Natural killer cell (primary cell): ENCODE data around the gene MRAS. TPM values are rescaled to one million over a fixed set of nuclear protein-coding genes. Genes with fewer than 3 reads are reported as not detected.

ENCODE experiments used
- ATAC-seq, 3 donors: fragments of 150-1000 bp in 2 of 3; fragments of 200-7000 bp in 1 of 3; cut with Tn5 transposase; 1 replicate in 1 of 3; 2 replicates in 2 of 3; pipeline ENCODE4 v1.10.0; 2021; ENCODE audit warnings: mild to moderate bottlenecking in 2 of 3, moderate library complexity in 2 of 3
- DNase-seq, 2 donors: peaks; one replicate each; pipeline versions ENCODE4 v3.0.0 to v3.0.0-alpha.2; 2013 to 2021; ENCODE audit warnings: mixed read lengths in 1 of 2
- H3K27ac ChIP-seq: one replicate; pipeline ENCODE4 v1.5.1; 2013; ENCODE audit warnings: mild to moderate bottlenecking, low read length
- H3K27me3 ChIP-seq: one replicate; pipeline ENCODE4 v1.6.1; 2013; ENCODE audit warnings: low read length; ENCODE audit not compliant: control insufficient read depth, insufficient read depth
- H3K36me3 ChIP-seq: one replicate; pipeline ENCODE4 v1.6.1; 2013; ENCODE audit warnings: low read length; ENCODE audit not compliant: control insufficient read depth, insufficient read depth
- H3K4me1 ChIP-seq: one replicate; pipeline ENCODE4 v1.6.1; 2013; ENCODE audit warnings: low read length; ENCODE audit not compliant: control insufficient read depth, insufficient read depth
- H3K4me3 ChIP-seq: one replicate; pipeline ENCODE4 v1.5.1; 2013; ENCODE audit warnings: low read length
- H3K9me3 ChIP-seq: one replicate; pipeline ENCODE4 v1.6.1; 2013; ENCODE audit warnings: low read length; ENCODE audit not compliant: control insufficient read depth, insufficient read depth
- H3K27ac Mint-ChIP-seq, 2 donors: one replicate each; pipeline ENCODE4 v1.8.0; 2022; ENCODE audit warnings: mild to moderate bottlenecking in 2 of 2, mixed read lengths in 2 of 2, moderate library complexity in 1 of 2
- H3K27me3 Mint-ChIP-seq, 2 donors: one replicate each; pipeline ENCODE4 v1.8.0; 2022; ENCODE audit warnings: low read depth in 2 of 2, mixed read lengths in 2 of 2
- H3K36me3 Mint-ChIP-seq: one replicate; pipeline ENCODE4 v1.8.0; 2022; ENCODE audit warnings: mixed read lengths
- H3K4me1 Mint-ChIP-seq, 2 donors: one replicate each; pipeline ENCODE4 v1.8.0; 2022; ENCODE audit warnings: mixed read lengths in 2 of 2
- H3K4me3 Mint-ChIP-seq: one replicate; pipeline ENCODE4 v1.8.0; 2022; ENCODE audit warnings: mild to moderate bottlenecking, moderate library complexity, mixed read lengths
- H3K9me3 Mint-ChIP-seq, 2 donors: one replicate each; pipeline ENCODE4 v1.8.0; 2022; ENCODE audit warnings: mixed read lengths in 2 of 2
- CTCF ChIP-seq: fragments of 200-600 bp; IDR thresholded peaks from one replicate; pipeline ENCODE4 v1.8.0; 2022; ENCODE audit warnings: antibody characterized with exemption
- whole genome bisulfite sequencing: methylation state at CpG from one replicate; pipeline ENCODE4 v1.1.7; 2013; ENCODE audit warnings: missing lambda C conversion rate; ENCODE audit not compliant: insufficient coverage; 5-methylcytosine and 5-hydroxymethylcytosine counted together
- intact Hi-C: fragments of 100-400 bp; cut with micrococcal nuclease; formaldehyde crosslinking; loops from one replicate; pipeline ENCODE4 v1.14.2; 2022
- total RNA-seq, 4 donors: library from RNA; stranded (reverse); fragments of 120-200 nt in 1 of 4; gene quantifications; one replicate each; pipeline versions ENCODE4 v1.2.3 to v1.2.4, GENCODE V29; 2013 to 2022

The MRAS gene
- total RNA-seq, 3 donors from 2014 or later (not counting 1 experiment from before 2014, with no cell fraction given) = 1.2 to 4.9 (median 2.4) TPM

DNA sequence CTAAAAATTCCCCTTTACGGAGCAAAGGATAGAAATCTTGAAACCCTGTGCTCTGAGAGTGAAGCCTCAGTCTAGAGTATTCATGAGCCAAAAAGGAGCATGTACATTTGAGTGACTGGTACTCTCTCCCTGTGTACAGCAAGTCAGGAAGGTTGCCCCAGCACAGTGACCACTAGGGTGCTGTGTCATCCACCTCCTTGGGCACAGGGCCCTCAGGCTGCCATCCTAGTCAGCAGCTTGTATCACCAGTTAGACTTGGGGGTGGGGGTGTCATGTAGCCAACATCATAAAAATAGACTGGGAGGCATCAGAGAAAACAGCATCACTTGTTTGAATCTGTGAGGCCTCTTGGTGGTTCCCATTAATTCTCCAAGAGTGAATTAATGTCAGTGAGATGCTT lies 30.7 kb upstream of the MRAS start:
- Histone ChIP-seq H3K27ac (no peak overlapping the region), H3K36me3 (no peaks in the 10 kb centered on the region), H3K27me3 (no peaks in the 10 kb centered on the region), H3K4me3 (no peak overlapping the region), H3K9me3 (no peaks in the 10 kb centered on the region), H3K4me1 (no peaks in the 10 kb centered on the region)
- Mint-ChIP-seq H3K4me1 (no peaks in the 10 kb centered on the region), H3K9me3 (no peaks in the 10 kb centered on the region), H3K27ac (no peak overlapping the region), H3K27me3 (peaks cover 9 to 14% of the 10 kb centered on the region in 2 donors), H3K36me3 (no peaks in the 10 kb centered on the region), H3K4me3 (no peak overlapping the region)
- intact Hi-C loops = no loop called here
- TF ChIP-seq CTCF = no peak
- ATAC-seq = peak in 1 of 3 donors; percentile 31
- no peak for DNase-seq
- 64% methylated on average over 1 of the region's 1 CpG for whole genome bisulfite sequencing

DNA sequence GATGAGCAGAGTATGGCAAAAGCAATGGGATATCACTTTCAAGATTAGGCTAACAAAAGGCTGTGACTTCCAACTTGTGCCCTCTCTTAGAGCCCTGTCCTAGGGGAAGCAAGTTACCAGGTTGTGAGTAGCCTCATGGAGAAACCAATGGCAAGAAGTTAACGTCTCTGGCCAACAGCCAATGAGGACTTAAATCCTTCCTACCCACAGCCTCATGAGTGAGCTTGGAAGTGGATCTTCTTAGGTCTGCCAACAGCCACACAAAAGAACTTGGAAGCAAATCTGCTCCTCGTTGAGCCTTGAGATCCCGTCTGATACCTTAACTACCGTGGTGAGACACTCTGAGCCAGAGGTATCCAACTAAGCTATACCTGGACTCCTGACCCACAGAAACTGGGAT lies 24.4 kb upstream of the MRAS start:
- TF ChIP-seq CTCF = no peak
- intact Hi-C loops = loop anchor here (10.0 kb wide), 1 partner anchor 139 kb away; the partner anchor contains the start of gene ARMC8

DNA sequence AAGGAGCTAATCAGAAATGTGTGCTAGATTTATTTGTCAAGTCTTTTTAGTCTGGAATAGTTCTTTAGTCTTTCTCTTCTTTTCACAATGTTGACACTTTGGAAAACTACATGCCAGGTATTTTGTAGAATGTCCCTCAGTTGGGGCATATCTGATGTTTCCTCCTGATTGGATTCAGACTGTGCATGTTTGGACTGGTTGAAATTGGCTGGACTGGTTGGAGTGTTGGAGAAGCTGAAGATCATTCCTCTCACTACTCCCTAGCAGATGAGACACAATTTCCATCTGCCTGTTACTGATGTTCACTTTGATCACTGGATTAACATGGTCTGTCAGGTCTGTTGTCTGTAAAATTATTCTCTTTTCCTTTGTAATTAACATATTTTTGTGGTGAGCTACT lies 22.4 kb upstream of the MRAS start:
- H3K4me3 ChIP-seq = no peak overlapping the region
- no peak for TF ChIP-seq CTCF
- H3K9me3 ChIP-seq = no peaks in the 10 kb centered on the region
- H3K36me3 ChIP-seq = no peaks in the 10 kb centered on the region
- no peaks in the 10 kb centered on the region for H3K36me3 Mint-ChIP-seq
- DNase-seq (no peak), ATAC-seq (no peak)
- peaks cover 20 to 26% of the 10 kb centered on the region in 2 donors for H3K4me1 Mint-ChIP-seq
- no peak overlapping the region for H3K27ac ChIP-seq
- H3K27me3 Mint-ChIP-seq = peaks cover 11% of the 10 kb centered on the region in 2 donors
- H3K4me3 Mint-ChIP-seq = no peak overlapping the region
- peaks cover 4% of the 10 kb centered on the region for H3K4me1 ChIP-seq
- no peaks in the 10 kb centered on the region for H3K9me3 Mint-ChIP-seq
- intact Hi-C loops = loop anchor here (10.0 kb wide), 1 partner anchor 141 kb away; the partner anchor contains the start of gene ARMC8
- no peaks in the 10 kb centered on the region for H3K27me3 ChIP-seq
- no peak overlapping the region for H3K27ac Mint-ChIP-seq

More for the DNA sequence above, 24.4 kb upstream of the MRAS start:
- 92% methylated on average over 4 of the region's 4 CpGs for WGBS
- Mint-ChIP-seq H3K36me3 (no peaks in the 10 kb centered on the region), H3K4me3 (no peak overlapping the region), H3K27me3 (peaks cover 11 to 22% of the 10 kb centered on the region in 2 donors), H3K9me3 (no peaks in the 10 kb centered on the region), H3K27ac (no peak overlapping the region), H3K4me1 (peaks cover 10 to 14% of the 10 kb centered on the region in 2 donors)
- H3K27me3 ChIP-seq = no peaks in the 10 kb centered on the region
- no peaks in the 10 kb centered on the region for H3K36me3 ChIP-seq
- ATAC-seq (no peak), DNase-seq (no peak)
- no peaks in the 10 kb centered on the region for H3K4me1 ChIP-seq
- H3K27ac ChIP-seq = no peak overlapping the region
- H3K9me3 ChIP-seq = no peaks in the 10 kb centered on the region
- no peak overlapping the region for H3K4me3 ChIP-seq
